ENCODE results near the gene RTCB. TPM values are rescaled to one million over a fixed set of nuclear protein-coding genes. Genes with fewer than 3 reads are reported as not detected.
"Not testable (repeated sequence)": the region's sequence is repeated elsewhere in the genome, so short reads cannot be mapped to it uniquely, and the experiment has no call there.

Gene RTCB
- total RNA-seq, 2 donors from 2014 or later: 37.2 to 39.8 TPM

GRCh38 chr22:32376681-32377080 is 35.4 kb downstream of the RTCB start:
- no peak overlapping the region for H3K4me3 Mint-ChIP-seq
- no peak overlapping the region for H3K27ac Mint-ChIP-seq
- ATAC-seq (no peak), DNase-seq (no peak)
- H3K9me3 ChIP-seq (ENCODE audit: control insufficient read depth, low read length, poor library complexity, severe bottlenecking): no peaks in the 10 kb centered on the region
- peaks cover 2% of the 10 kb centered on the region for H3K4me1 Mint-ChIP-seq
- no peaks in the 10 kb centered on the region for H3K27me3 Mint-ChIP-seq
- H3K36me3 Mint-ChIP-seq (ENCODE audit: low read depth): peaks cover 4% of the 10 kb centered on the region

DNA sequence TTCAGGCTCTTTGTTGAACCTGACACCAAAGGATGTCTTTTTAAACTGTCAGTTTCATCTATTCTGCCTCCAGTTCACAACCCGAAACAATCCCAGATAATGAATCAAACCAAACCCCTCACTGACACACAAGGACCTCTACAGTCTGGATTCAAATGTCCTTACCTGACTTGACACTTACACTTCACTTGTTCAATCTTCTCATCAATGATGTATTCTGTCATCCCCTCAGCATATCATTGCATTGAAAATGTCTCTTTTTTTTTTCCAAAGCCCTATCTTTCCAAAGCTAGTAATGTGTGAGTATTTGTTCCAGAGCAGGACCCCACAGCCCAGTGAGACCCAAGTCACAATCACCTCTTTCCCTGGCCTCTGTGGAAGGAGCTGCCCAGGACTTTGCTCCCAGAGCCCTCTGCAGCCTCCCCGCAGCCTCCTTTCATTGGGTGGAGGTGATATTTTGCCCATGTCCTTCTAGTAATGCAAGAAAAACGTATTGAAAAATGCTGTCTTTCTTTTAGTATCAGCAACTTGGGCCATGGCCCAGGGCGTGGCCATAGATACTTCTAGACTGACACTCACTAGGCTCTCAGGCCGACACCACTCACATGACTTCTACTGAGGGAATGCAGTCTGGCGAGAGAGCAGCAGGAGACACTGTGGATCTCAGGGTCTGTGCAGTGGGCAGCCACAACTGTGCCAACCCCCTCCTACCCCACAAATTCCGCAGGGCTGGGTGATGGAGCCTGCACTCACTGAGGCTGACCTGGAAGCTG is 36.2 kb downstream of the RTCB start:
- no peak for ATAC-seq
- DNase-seq: no peak
- Mint-ChIP-seq H3K27me3 (no peaks in the 10 kb centered on the region), H3K4me3 (no peak overlapping the region), H3K4me1 (peaks cover 2% of the 10 kb centered on the region), H3K36me3 (ENCODE audit: low read depth) (peaks cover 4% of the 10 kb centered on the region), H3K27ac (no peak overlapping the region)
- no peaks in the 10 kb centered on the region for H3K9me3 ChIP-seq (ENCODE audit: control insufficient read depth, low read length, poor library complexity, severe bottlenecking)

- peaks cover 13% of the 10 kb centered on the region for H3K27me3 Mint-ChIP-seq
- H3K36me3 Mint-ChIP-seq (ENCODE audit: low read depth): peaks cover 3% of the 10 kb centered on the region
- H3K9me3 ChIP-seq (ENCODE audit: control insufficient read depth, low read length, poor library complexity, severe bottlenecking): no peaks in the 10 kb centered on the region
- no peak for DNase-seq
- no peak for ATAC-seq
- no peak overlapping the region for H3K27ac Mint-ChIP-seq
- H3K4me3 Mint-ChIP-seq: no peak overlapping the region
- H3K4me1 Mint-ChIP-seq: no peaks in the 10 kb centered on the region
Measured at GRCh38 chr22:32364210-32364609, 47.8 kb downstream of the RTCB start.

- no peak overlapping the region for H3K4me3 Mint-ChIP-seq
- DNase-seq (no peak), ATAC-seq (no peak)
- no peak overlapping the region for H3K27ac Mint-ChIP-seq
- peaks cover 13% of the 10 kb centered on the region for H3K27me3 Mint-ChIP-seq
- H3K36me3 Mint-ChIP-seq (ENCODE audit: low read depth): peaks cover 3% of the 10 kb centered on the region
- H3K9me3 ChIP-seq (ENCODE audit: control insufficient read depth, low read length, poor library complexity, severe bottlenecking): no peaks in the 10 kb centered on the region
- H3K4me1 Mint-ChIP-seq: no peaks in the 10 kb centered on the region
Measured at GRCh38 chr22:32361257-32361656, 50.8 kb downstream of the RTCB start.

DNA sequence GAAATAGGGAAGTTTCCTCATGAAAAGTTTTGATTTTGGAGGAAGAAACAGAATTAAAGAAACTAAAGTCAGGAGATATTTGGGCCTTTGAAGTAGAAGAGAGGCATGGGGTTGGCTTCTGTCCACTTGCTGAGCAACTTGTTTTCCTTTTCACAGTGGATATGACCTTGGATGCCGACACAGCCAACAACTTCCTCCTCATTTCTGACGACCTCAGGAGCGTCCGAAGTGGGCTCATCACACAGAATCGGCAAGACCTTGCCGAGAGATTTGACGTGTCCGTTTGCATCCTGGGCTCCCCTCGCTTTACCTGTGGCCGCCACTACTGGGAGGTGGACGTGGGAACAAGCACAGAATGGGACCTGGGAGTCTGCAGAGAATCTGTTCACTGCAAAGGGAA is 52.0 kb downstream of the RTCB start:
- H3K4me3 Mint-ChIP-seq; DNase-seq; H3K36me3 Mint-ChIP-seq (ENCODE audit: low read depth); H3K4me1 Mint-ChIP-seq; H3K9me3 ChIP-seq (ENCODE audit: control insufficient read depth, low read length, poor library complexity, severe bottlenecking); H3K27ac Mint-ChIP-seq; ATAC-seq: not testable (repeated sequence)
- peaks cover 12% of the 10 kb centered on the region for H3K27me3 Mint-ChIP-seq

DNA sequence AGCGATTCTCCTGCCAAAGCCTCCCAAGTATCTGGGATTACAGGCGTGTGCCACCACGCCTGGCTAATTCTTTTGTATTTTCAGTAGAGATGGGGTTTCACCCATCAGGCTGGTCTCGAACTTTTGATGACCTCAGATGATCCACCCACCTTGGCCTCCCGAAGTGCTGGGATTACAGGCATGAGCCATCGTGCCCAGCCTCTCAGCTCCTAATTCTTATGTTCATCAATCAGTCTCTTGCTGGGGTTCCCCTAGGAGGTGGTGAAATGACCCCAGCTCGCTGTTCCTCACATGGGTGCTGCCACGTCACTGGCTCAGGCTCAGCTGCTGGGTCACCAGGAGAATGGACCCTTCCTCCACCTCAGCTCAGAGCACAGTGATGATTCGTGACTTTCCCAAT is 54.5 kb downstream of the RTCB start, which contains the start of gene RFPL3:
Gene RFPL3 (plus strand): TSS at position 301 of the 400 bp plus-strand sequence. CDS start 205 bp downstream, outside the sequence.
- ATAC-seq; DNase-seq; H3K27me3 Mint-ChIP-seq; H3K27ac Mint-ChIP-seq; H3K9me3 ChIP-seq (ENCODE audit: control insufficient read depth, low read length, poor library complexity, severe bottlenecking); H3K4me3 Mint-ChIP-seq; H3K4me1 Mint-ChIP-seq; H3K36me3 Mint-ChIP-seq (ENCODE audit: low read depth): not testable (repeated sequence)

DNA sequence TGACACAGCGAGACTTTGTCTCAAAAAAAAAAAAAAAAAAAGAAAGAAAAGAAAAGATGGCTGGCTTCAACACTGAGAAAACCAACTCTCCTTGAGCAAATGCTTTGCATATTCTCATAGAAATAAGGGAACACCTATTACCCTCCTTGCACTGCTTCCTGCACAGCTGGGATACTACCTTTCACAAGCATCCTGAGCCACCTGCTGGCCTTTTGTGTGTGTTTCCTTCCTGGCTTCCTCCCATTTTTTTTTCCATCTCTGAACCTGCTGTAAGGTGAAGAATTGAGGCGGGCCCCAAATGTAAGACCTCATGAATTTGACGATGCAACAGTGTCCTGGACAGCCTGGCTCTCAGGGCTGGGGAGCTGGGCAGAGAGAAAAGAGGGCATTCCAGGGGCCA is 56.3 kb downstream of the RTCB start:
- no peaks in the 10 kb centered on the region for H3K4me1 Mint-ChIP-seq
- no peak for ATAC-seq
- no peaks in the 10 kb centered on the region for H3K9me3 ChIP-seq (ENCODE audit: control insufficient read depth, low read length, poor library complexity, severe bottlenecking)
- H3K27ac Mint-ChIP-seq: peak overlapping the region; percentile 63
- no peak for DNase-seq
- no peak overlapping the region for H3K4me3 Mint-ChIP-seq
- H3K27me3 Mint-ChIP-seq: no peaks in the 10 kb centered on the region
- peaks cover 2% of the 10 kb centered on the region for H3K36me3 Mint-ChIP-seq (ENCODE audit: low read depth)

- peaks cover 6% of the 10 kb centered on the region for H3K27me3 Mint-ChIP-seq
- H3K36me3 Mint-ChIP-seq (ENCODE audit: low read depth): peaks cover 2% of the 10 kb centered on the region
- H3K4me3 Mint-ChIP-seq: no peak overlapping the region
- peak overlapping the region; percentile 63 for H3K27ac Mint-ChIP-seq
- ATAC-seq (no peak), DNase-seq (no peak)
- no peaks in the 10 kb centered on the region for H3K9me3 ChIP-seq (ENCODE audit: control insufficient read depth, low read length, poor library complexity, severe bottlenecking)
- H3K4me1 Mint-ChIP-seq: no peaks in the 10 kb centered on the region
Measured at GRCh38 chr22:32354360-32355351, 57.4 kb downstream of the RTCB start.

- peaks cover 2% of the 10 kb centered on the region for H3K36me3 Mint-ChIP-seq (ENCODE audit: low read depth)
- peaks cover 11% of the 10 kb centered on the region for H3K27me3 Mint-ChIP-seq
- no peaks in the 10 kb centered on the region for H3K4me1 Mint-ChIP-seq
- H3K27ac Mint-ChIP-seq: no peak overlapping the region
- DNase-seq (no peak), ATAC-seq (no peak)
- H3K9me3 ChIP-seq (ENCODE audit: control insufficient read depth, low read length, poor library complexity, severe bottlenecking): no peaks in the 10 kb centered on the region
- H3K4me3 Mint-ChIP-seq: no peak overlapping the region
Measured at GRCh38 chr22:32353840-32354239, 58.2 kb downstream of the RTCB start.

- Mint-ChIP-seq H3K36me3 (ENCODE audit: low read depth) (peaks cover 2% of the 10 kb centered on the region), H3K4me3 (no peak overlapping the region), H3K27me3 (peaks cover 11% of the 10 kb centered on the region), H3K4me1 (no peaks in the 10 kb centered on the region), H3K27ac (no peak overlapping the region)
- no peaks in the 10 kb centered on the region for H3K9me3 ChIP-seq (ENCODE audit: control insufficient read depth, low read length, poor library complexity, severe bottlenecking)
- DNase-seq (no peak), ATAC-seq (no peak)
Measured at GRCh38 chr22:32353292-32353691, 58.8 kb downstream of the RTCB start.

- no peak overlapping the region for H3K4me3 Mint-ChIP-seq
- peaks cover 11% of the 10 kb centered on the region for H3K27me3 Mint-ChIP-seq
- H3K27ac Mint-ChIP-seq: no peak overlapping the region
- H3K9me3 ChIP-seq (ENCODE audit: control insufficient read depth, low read length, poor library complexity, severe bottlenecking): no peaks in the 10 kb centered on the region
- H3K4me1 Mint-ChIP-seq: no peaks in the 10 kb centered on the region
- DNase-seq (no peak), ATAC-seq (no peak)
- peaks cover 2% of the 10 kb centered on the region for H3K36me3 Mint-ChIP-seq (ENCODE audit: low read depth)
Measured at GRCh38 chr22:32352681-32353080, 59.4 kb downstream of the RTCB start.

DNA sequence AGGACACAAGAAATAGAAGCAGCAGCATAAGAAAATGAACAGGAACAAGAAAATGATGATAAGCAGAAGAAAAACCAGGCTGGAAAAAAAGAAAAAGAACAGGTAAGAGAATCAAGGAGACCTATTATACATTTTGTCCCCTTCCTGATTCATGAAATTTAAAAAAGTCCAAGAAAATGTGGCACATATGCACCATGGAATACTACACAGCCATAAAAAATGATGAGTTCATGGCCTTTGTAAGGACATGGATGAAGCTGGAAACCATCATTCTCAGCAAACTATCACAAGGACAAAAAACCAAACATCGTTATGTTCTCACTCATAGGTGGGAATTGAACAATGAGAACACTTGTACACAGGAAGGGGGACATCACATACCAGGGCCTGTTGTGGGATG is 60.2 kb downstream of the RTCB start:
- not testable (repeated sequence) for ATAC-seq; H3K36me3 Mint-ChIP-seq (ENCODE audit: low read depth); H3K4me3 Mint-ChIP-seq; H3K4me1 Mint-ChIP-seq; H3K27ac Mint-ChIP-seq; DNase-seq; H3K9me3 ChIP-seq (ENCODE audit: control insufficient read depth, low read length, poor library complexity, severe bottlenecking)
- peaks cover 11% of the 10 kb centered on the region for H3K27me3 Mint-ChIP-seq

GRCh38 chr22:32348031-32348611 is 63.9 kb downstream of the RTCB start:
- ATAC-seq (no peak), DNase-seq (no peak)
- H3K36me3 Mint-ChIP-seq (ENCODE audit: low read depth): peaks cover 2% of the 10 kb centered on the region
- no peak overlapping the region for H3K27ac Mint-ChIP-seq
- H3K9me3 ChIP-seq (ENCODE audit: control insufficient read depth, low read length, poor library complexity, severe bottlenecking): no peaks in the 10 kb centered on the region
- H3K27me3 Mint-ChIP-seq: peaks cover 39% of the 10 kb centered on the region
- no peaks in the 10 kb centered on the region for H3K4me1 Mint-ChIP-seq
- no peak overlapping the region for H3K4me3 Mint-ChIP-seq

All from T-helper 17 cell (primary cell).